Duodenal mucosa (tissue), 2 donors: ENCODE data around the gene CERT1.

ENCODE experiments used
- H3K27ac ChIP-seq: one replicate; pipeline ENCODE4 v1.7.0; 2013; ENCODE audit warnings: low read depth, low read length
- H3K27me3 ChIP-seq, 2 donors: one replicate each; pipeline ENCODE4 v1.7.0; 2013; ENCODE audit warnings: low read length in 2 of 2, control low read depth in 1 of 2; ENCODE audit not compliant: insufficient read depth in 2 of 2, control insufficient read depth in 1 of 2
- H3K36me3 ChIP-seq, 2 donors: one replicate each; pipeline ENCODE4 v1.7.0; 2013; ENCODE audit warnings: low read length in 2 of 2, control low read depth in 1 of 2; ENCODE audit not compliant: insufficient read depth in 2 of 2, control insufficient read depth in 1 of 2
- H3K4me1 ChIP-seq, 2 donors: one replicate each; pipeline ENCODE4 v1.7.0; 2013; ENCODE audit warnings: low read length in 2 of 2, control low read depth in 1 of 2; ENCODE audit not compliant: insufficient read depth in 2 of 2, control insufficient read depth in 1 of 2
- H3K4me3 ChIP-seq, 2 donors: one replicate each; pipeline ENCODE4 v1.7.0; 2013; ENCODE audit warnings: low read length in 2 of 2, low read depth in 1 of 2
- H3K9ac ChIP-seq, 2 donors: one replicate each; pipeline ENCODE4 v1.7.0; 2013; ENCODE audit warnings: low read length in 2 of 2, low read depth in 1 of 2
- H3K9me3 ChIP-seq, 2 donors: one replicate each; pipeline ENCODE4 v1.7.0; 2013; ENCODE audit warnings: low read length in 2 of 2, control low read depth in 1 of 2; ENCODE audit not compliant: control insufficient read depth in 1 of 2

The CERT1 gene

DNA sequence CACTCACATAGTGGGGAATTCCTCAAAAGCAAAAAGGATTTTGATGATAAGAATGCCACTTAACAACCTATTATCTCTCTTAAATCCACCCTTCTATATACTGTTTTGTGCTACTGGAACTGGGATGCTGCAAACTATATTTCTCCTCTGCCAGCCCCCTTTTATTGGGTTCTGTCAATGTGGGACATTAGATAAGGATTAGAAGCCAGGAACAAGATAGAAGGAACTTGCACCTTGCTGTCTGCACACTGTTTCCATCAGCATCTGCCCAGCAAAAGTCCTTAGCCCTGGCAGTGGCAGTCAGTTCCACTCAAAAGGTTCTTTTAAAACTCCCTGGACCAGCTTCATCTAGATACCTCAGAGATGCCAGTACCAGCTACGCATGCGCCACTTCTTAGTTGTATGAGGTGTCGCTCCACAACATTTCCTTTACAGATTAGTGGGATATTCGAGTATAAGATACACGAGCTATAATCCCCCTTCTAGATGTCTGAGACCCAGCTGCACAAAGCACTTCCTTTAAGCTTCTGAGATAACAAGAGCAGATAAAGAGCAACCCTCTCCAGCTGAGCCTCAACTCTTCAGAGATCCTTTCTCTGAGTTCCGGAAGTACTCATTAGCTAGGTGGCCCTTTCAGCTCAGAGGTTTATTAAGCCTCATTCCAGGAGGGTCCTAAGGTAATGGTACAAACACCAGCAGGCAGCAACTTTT lies 45.3 kb downstream of the CERT1 start:
- Histone ChIP-seq H3K27ac (no peak overlapping the region), H3K9me3 (peaks cover 6 to 22% of the 10 kb centered on the region in 2 donors), H3K9ac (no peak overlapping the region), H3K4me3 (no peak overlapping the region), H3K4me1 (no peaks in the 10 kb centered on the region), H3K36me3 (peaks cover 0 to 6% of the 10 kb centered on the region in 2 donors), H3K27me3 (no peaks in the 10 kb centered on the region)

DNA sequence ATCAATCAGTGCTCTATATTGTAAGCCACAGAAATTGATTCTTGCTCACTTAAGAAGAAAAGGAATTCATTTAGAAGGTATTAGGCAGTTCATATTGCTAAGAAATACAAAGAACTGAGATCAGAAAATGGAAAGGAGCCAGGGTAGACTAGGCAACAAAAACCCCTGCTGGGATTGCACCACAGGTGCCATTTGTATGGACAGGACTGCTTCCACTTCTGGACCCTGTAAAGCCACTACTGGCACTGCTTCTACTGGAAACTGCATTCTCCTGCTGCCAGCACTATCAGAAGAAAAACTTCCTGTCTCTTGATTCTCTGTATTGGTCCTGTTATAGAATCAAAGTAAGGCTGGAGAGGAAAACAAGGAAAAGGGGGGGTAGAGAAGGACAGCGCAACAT lies 45.9 kb downstream of the CERT1 start:
- H3K9me3 ChIP-seq = peaks cover 6 to 20% of the 10 kb centered on the region in 2 donors
- peaks cover 0 to 6% of the 10 kb centered on the region in 2 donors for H3K36me3 ChIP-seq
- no peaks in the 10 kb centered on the region for H3K4me1 ChIP-seq
- H3K27ac ChIP-seq = no peak overlapping the region
- no peak overlapping the region for H3K9ac ChIP-seq
- H3K27me3 ChIP-seq = no peaks in the 10 kb centered on the region
- H3K4me3 ChIP-seq = no peak overlapping the region

DNA sequence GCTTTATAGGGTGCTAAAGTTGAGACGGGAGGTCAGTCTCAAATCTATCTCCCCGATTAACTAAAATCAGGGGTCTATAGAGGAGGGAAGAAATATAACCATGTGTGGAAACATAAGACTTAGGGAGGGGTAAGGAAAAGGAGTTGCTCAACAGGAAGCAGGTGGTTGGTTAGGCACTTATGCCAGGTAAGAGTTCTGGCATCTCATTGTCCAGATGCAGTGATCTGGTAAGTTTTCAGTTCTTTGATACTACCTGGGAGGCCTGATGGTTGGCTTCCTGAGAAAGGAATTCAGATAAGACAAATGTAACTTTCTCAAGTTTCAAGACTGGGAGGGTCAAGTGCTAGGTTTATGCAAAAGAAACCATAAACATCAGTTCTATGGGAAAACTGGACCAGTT lies 47.7 kb downstream of the CERT1 start:
- H3K36me3 ChIP-seq = peaks cover 0 to 5% of the 10 kb centered on the region in 2 donors
- H3K27ac ChIP-seq = no peak overlapping the region
- no peak overlapping the region for H3K4me3 ChIP-seq
- no peaks in the 10 kb centered on the region for H3K4me1 ChIP-seq
- no peaks in the 10 kb centered on the region for H3K27me3 ChIP-seq
- H3K9me3 ChIP-seq = peaks cover 6% of the 10 kb centered on the region in 2 donors
- no peak overlapping the region for H3K9ac ChIP-seq

DNA sequence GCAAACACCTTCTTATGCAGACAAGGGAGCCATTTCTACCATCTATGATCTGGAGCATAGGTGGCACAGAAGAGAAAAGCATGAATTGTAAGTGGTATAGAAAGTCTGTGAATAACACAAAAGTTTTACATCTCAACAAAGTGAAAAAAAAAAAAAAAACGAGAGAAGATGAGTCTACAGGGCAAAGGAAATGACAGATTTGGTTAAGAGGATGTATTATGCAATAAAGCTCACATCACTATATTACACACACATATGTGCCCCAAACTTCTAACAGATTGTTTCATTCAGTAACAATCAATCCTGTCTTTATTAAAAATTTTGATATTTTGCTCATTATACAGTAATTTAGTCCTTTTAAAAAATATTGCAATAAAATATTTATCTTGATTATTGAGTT lies 49.8 kb downstream of the CERT1 start:
- H3K4me3 ChIP-seq = no peak overlapping the region
- H3K27ac ChIP-seq = no peak overlapping the region
- no peak overlapping the region for H3K9ac ChIP-seq
- H3K9me3 ChIP-seq = no peaks in the 10 kb centered on the region
- H3K4me1 ChIP-seq = no peaks in the 10 kb centered on the region
- no peaks in the 10 kb centered on the region for H3K36me3 ChIP-seq
- H3K27me3 ChIP-seq = no peaks in the 10 kb centered on the region

DNA sequence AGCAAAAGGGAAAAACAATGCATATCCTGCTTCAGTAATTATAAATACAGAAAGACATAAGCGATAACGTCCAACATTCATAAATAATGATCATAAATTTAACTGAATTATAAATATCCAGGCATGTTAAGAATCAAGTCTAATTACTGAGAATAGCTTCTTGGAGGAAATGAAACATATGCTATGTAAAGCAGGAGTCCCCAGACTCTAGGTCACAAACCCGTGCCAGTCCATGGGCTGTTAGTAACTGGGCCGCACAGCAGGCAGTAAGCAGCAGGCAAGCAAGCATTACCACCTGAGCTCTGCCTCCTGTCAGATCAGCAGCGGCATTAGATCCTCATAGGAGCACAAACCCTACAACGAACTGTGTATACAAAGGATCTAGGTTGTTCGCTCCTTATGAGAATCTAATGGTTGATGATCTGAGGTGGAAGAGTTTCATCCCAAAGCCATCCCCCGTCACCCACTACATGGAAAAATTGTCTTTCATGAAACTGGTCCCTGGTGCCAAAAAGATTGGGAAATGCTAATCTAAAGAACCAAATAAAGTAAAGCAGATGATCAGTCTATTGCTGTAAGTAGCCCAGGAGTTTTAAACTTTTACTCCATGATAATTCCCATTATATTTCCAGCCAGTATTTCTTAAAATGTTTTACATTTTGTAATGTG lies 50.4 kb downstream of the CERT1 start:
- H3K36me3 ChIP-seq = no peaks in the 10 kb centered on the region
- H3K9me3 ChIP-seq = no peaks in the 10 kb centered on the region
- no peaks in the 10 kb centered on the region for H3K27me3 ChIP-seq
- H3K4me3 ChIP-seq = no peak overlapping the region
- no peaks in the 10 kb centered on the region for H3K4me1 ChIP-seq
- no peak overlapping the region for H3K27ac ChIP-seq
- no peak overlapping the region for H3K9ac ChIP-seq

DNA sequence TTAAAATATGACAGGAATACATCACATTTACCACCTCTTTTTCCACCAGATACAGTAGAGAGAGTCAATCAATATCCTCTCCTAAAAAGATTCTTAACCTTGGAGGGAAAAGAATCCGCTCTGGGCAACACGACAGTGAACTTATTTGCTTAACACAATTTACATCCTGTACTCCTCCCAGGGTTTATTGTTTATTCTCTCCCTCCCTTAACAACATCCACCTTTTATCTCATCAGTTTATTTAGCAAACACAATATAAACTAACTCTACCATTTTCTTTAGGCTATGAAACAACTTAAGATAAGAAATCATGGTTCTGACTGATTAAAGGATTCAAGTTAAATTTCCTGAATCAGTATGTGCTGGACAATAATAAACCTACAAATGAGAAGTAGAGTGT lies 50.9 kb downstream of the CERT1 start:
- Histone ChIP-seq H3K4me1 (no peaks in the 10 kb centered on the region), H3K27ac (no peak overlapping the region)

DNA sequence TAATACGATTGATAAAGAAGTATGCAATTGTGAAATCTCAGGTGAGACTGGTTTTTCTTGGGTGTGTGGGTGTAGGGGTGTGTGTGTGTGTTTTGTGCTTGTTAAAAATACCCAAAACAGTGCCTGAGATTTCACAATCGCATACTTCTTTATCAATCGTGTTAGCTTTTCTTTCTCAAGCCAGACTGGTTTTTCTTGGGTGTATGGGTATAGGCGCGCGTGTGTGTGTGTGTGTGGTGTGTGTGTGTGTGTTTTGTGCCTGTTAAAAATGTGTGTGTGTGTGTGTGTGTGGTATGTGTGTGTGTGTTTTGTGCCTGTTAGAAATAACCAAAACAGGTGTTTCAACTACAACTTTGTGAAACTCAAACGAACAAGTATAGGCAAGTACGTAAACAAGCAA lies 53.7 kb downstream of the CERT1 start:
- H3K27me3 ChIP-seq = no peaks in the 10 kb centered on the region
- no peak overlapping the region for H3K9ac ChIP-seq
- no peak overlapping the region for H3K4me3 ChIP-seq
- no peak overlapping the region for H3K27ac ChIP-seq
- no peaks in the 10 kb centered on the region for H3K4me1 ChIP-seq
- H3K36me3 ChIP-seq = peaks cover 0 to 3% of the 10 kb centered on the region in 2 donors
- H3K9me3 ChIP-seq = no peaks in the 10 kb centered on the region

More for the DNA sequence above, 50.9 kb downstream of the CERT1 start:
- Histone ChIP-seq H3K36me3 (no peaks in the 10 kb centered on the region), H3K4me3 (no peak overlapping the region), H3K9me3 (no peaks in the 10 kb centered on the region), H3K27me3 (no peaks in the 10 kb centered on the region), H3K9ac (no peak overlapping the region)

DNA sequence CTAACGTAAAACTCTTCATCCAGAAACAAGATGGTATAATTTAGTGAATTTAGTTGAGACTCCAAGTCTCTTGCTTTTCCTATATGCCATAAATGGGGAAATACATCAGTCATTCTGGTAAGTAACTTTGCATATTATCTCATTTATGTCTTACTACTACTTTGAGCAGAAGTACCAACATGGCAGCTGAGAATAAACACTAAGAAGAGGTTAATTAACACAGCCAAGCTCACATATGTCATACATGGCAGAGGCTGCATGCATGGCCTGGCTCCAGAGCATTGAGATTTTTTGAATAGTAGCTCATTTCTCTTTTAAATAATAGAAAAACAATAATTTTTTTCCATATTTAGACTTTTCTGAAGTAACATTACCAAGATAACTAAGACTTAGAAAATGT lies 54.3 kb downstream of the CERT1 start:
- Histone ChIP-seq H3K4me1 (no peaks in the 10 kb centered on the region), H3K36me3 (peaks cover 0 to 3% of the 10 kb centered on the region in 2 donors), H3K4me3 (no peak overlapping the region), H3K9me3 (no peaks in the 10 kb centered on the region), H3K27me3 (no peaks in the 10 kb centered on the region), H3K27ac (no peak overlapping the region), H3K9ac (no peak overlapping the region)

DNA sequence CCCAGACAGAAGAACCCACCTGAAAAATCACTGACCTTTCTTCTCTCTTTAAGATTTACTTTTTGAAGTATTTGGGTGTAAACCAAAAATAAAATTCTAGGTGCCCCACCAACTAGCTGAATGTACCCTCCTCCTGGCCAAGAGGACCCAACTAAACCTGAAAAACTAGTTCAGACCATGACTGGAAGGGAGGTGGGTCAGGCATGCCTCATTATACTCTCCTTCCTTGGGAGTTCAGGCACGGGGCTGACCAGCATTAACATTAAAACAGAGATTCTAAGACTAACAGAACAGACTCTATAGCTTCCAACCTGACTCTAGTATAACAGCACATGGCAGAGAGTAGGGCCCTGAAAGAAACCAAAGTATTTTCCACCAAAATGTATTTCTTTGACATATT lies 61.4 kb downstream of the CERT1 start:
- H3K9me3 ChIP-seq = peaks cover 5 to 7% of the 10 kb centered on the region in 2 donors
- H3K27ac ChIP-seq = no peak overlapping the region
- no peak overlapping the region for H3K4me3 ChIP-seq

DNA sequence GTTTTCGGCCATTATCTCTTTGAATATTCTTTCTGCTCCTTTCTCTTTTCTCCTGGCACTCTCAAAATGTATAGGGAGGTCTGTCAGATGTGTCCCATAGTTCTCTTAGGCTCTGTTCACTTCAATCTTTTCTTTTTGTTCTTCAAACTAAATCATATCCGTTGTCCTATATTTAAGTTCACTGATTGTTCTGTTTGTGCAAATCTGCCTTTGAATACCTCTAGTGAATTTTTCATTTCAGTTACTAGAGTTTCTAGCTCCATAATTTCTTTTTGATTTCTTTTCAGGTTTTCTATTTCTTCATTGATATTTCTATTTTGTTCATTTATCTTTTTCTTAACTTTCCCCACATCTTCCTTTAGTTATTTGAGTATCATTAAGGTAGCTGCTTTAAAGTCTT lies 65.4 kb downstream of the CERT1 start:
- Histone ChIP-seq H3K4me3 (no peak overlapping the region), H3K4me1 (no peaks in the 10 kb centered on the region), H3K9ac (no peak overlapping the region), H3K9me3 (peaks cover 10 to 11% of the 10 kb centered on the region in 2 donors), H3K27me3 (no peaks in the 10 kb centered on the region), H3K36me3 (peaks cover 0 to 6% of the 10 kb centered on the region in 2 donors), H3K27ac (no peak overlapping the region)

More for the DNA sequence above, 61.4 kb downstream of the CERT1 start:
- Histone ChIP-seq H3K27me3 (no peaks in the 10 kb centered on the region), H3K36me3 (peaks cover 3 to 6% of the 10 kb centered on the region in 2 donors), H3K9ac (no peak overlapping the region), H3K4me1 (no peaks in the 10 kb centered on the region)
